Amniotic epithelial cell (primary cell): Measurements from ENCODE around the gene F7.

Source experiments
- DNase-seq: peaks from one replicate; pipeline ENCODE4 v3.0.0-alpha.2; 2010; ENCODE audit warnings: low read depth

F7 gene

GRCh38 chr13:113118261-113119021 is 12.8 kb downstream of the F7 start:
- no peak for DNase-seq

- DNase-seq, result no peak
Measured at GRCh38 chr13:113119166-113119821, 13.7 kb downstream of the F7 start.

GRCh38 chr13:113119822-113120189 is 14.2 kb downstream of the F7 start:
- no peak for DNase-seq

GRCh38 chr13:113120300-113121182 is 14.9 kb downstream of the F7 start:
- no peak for DNase-seq

GRCh38 chr13:113121183-113121927 is 15.8 kb downstream of the F7 start:
- no peak for DNase-seq

- no peak for DNase-seq
Measured at GRCh38 chr13:113121928-113122471, 16.4 kb downstream of the F7 start.

- peak; percentile 52 for DNase-seq
Measured at GRCh38 chr13:113122550-113123225, 17.1 kb downstream of the F7 start, which contains the start of gene F10. Gene F10, plus strand, starts transcription at chr13:113122799. Its CDS starts 57 bp downstream, at chr13:113122856.

- no peak for DNase-seq
Measured at GRCh38 chr13:113123226-113124201, 17.9 kb downstream of the F7 start.

- no peak for DNase-seq
Measured at GRCh38 chr13:113124211-113124970, 18.8 kb downstream of the F7 start.

GRCh38 chr13:113125506-113126264 is 20.1 kb downstream of the F7 start:
- DNase-seq, result no peak

- no peak for DNase-seq
Measured at GRCh38 chr13:113126265-113127150, 20.9 kb downstream of the F7 start.

- DNase-seq, result no peak
Measured at GRCh38 chr13:113129480-113129879, 23.9 kb downstream of the F7 start.

GRCh38 chr13:113129921-113130750 is 24.5 kb downstream of the F7 start:
- peak; percentile 21 for DNase-seq

- DNase-seq, result no peak
Measured at GRCh38 chr13:113135281-113135760, 29.7 kb downstream of the F7 start.

GRCh38 chr13:113137691-113138298 is 32.2 kb downstream of the F7 start:
- DNase-seq, result no peak
